HepG2 (cell line): ENCODE measurements around the gene CD300LF. TPM values are rescaled to one million over a fixed set of nuclear protein-coding genes. Genes with fewer than 3 reads are reported as not detected.

Source experiments
- ARHGAP35 ChIP-seq: sonication (generic); formaldehyde crosslinking; IDR thresholded peaks from 2 replicates; pipeline ENCODE4 v1.9.0; 2022; ENCODE audit warnings: mild to moderate bottlenecking, inconsistent platforms, moderate library complexity, missing genetic modification reagents, borderline replicate concordance
- ASH2L ChIP-seq: fragments of 300-600, 200-600 bp; sonication (generic); IDR thresholded peaks from 2 replicates; pipeline ENCODE4 v1.7.0; 2017; ENCODE audit warnings: low read depth, mild to moderate bottlenecking, moderate library complexity, mixed read lengths, low read length; ENCODE audit not compliant: insufficient read length
- BCLAF1 ChIP-seq: fragments of 450-650 bp; IDR thresholded peaks from 2 replicates; pipeline ENCODE4 v1.6.1; 2017; ENCODE audit warnings: mild to moderate bottlenecking
- BHLHE40 ChIP-seq: IDR thresholded peaks from 2 replicates; pipeline ENCODE4 v1.6.1; 2011; ENCODE audit warnings: low read length, improper control_type of control experiment
- DMTF1 ChIP-seq: sonication (generic); formaldehyde crosslinking; IDR thresholded peaks from 2 replicates; pipeline ENCODE4 v1.4.0; 2020; ENCODE audit warnings: mild to moderate bottlenecking, missing genetic modification reagents
- FOSL2 ChIP-seq: sonication (generic); formaldehyde crosslinking; IDR thresholded peaks from 2 replicates; pipeline ENCODE4 v1.4.0; 2020; ENCODE audit warnings: missing genetic modification reagents
- HCFC1 ChIP-seq: fragments of 150-350 bp; IDR thresholded peaks from 2 replicates; pipeline ENCODE4 v1.6.1; 2014; ENCODE audit warnings: low read depth, low read length
- HMGXB4 ChIP-seq, 2 experiments: sonication (generic) in 1 of 2; formaldehyde crosslinking in 1 of 2; IDR thresholded peaks; 2 replicates each; pipeline versions ENCODE4 v1.4.0 to v1.6.1; 2018 to 2020; ENCODE audit warnings: missing genetic modification reagents in 2 of 2, borderline replicate concordance in 1 of 2, low read depth in 1 of 2, mild to moderate bottlenecking in 1 of 2, missing biosample characterization in 1 of 2
- NFYB ChIP-seq: sonication (generic); formaldehyde crosslinking; IDR thresholded peaks from 2 replicates; pipeline ENCODE4 v1.4.0; 2020; ENCODE audit warnings: missing genetic modification reagents
- RARA ChIP-seq: IDR thresholded peaks from 2 replicates; pipeline ENCODE4 v1.6.1; 2016; ENCODE audit warnings: missing genetic modification reagents, missing compliant biosample characterization
- RXRA ChIP-seq: sonication (generic); formaldehyde crosslinking; IDR thresholded peaks from 2 replicates; pipeline ENCODE4 v1.5.1; 2020; ENCODE audit warnings: missing genetic modification reagents
- RXRB ChIP-seq: IDR thresholded peaks from 2 replicates; pipeline ENCODE4 v1.6.1; 2016; ENCODE audit warnings: borderline replicate concordance, missing genetic modification reagents, missing compliant biosample characterization
- SIX1 ChIP-seq: sonication (generic); formaldehyde crosslinking; IDR thresholded peaks from 2 replicates; pipeline ENCODE4 v1.4.0; 2020; ENCODE audit warnings: missing genetic modification reagents, borderline replicate concordance
- ZBTB21 ChIP-seq: sonication (generic); formaldehyde crosslinking; IDR thresholded peaks from 2 replicates; pipeline ENCODE4 v1.4.0; 2020; ENCODE audit warnings: missing genetic modification reagents
- ZBTB42 ChIP-seq: sonication (generic); formaldehyde crosslinking; IDR thresholded peaks from 2 replicates; pipeline ENCODE4 v1.5.0; 2020; ENCODE audit warnings: mild to moderate bottlenecking, missing genetic modification reagents
- ZFYVE20 ChIP-seq: sonication (generic); formaldehyde crosslinking; IDR thresholded peaks from 2 replicates; pipeline ENCODE4 v1.8.0; 2023; ENCODE audit warnings: low read depth, mild to moderate bottlenecking, moderate library complexity, missing genetic modification reagents, borderline replicate concordance
- ZNF18 ChIP-seq: sonication (generic); formaldehyde crosslinking; IDR thresholded peaks from 2 replicates; pipeline ENCODE4 v1.8.0; 2022; ENCODE audit warnings: mild to moderate bottlenecking, missing genetic modification reagents; ENCODE audit not compliant: insufficient replicate concordance
- ZNF629 ChIP-seq: sonication (generic); formaldehyde crosslinking; conservative IDR thresholded peaks from 2 replicates; pipeline ENCODE4 v1.5.0; 2020; ENCODE audit warnings: missing genetic modification reagents
- ZNF724P ChIP-seq: sonication (generic); formaldehyde crosslinking; IDR thresholded peaks from 2 replicates; pipeline ENCODE4 v1.8.0; 2022; ENCODE audit warnings: missing genetic modification reagents, borderline replicate concordance
- ZNF777 ChIP-seq: sonication (generic); formaldehyde crosslinking; IDR thresholded peaks from 2 replicates; pipeline ENCODE4 v1.4.0; 2020; ENCODE audit warnings: missing genetic modification reagents
- ZNF83 ChIP-seq: sonication (generic); formaldehyde crosslinking; IDR thresholded peaks from 2 replicates; pipeline ENCODE4 v1.4.0; 2020; ENCODE audit warnings: missing genetic modification reagents, mild to moderate bottlenecking, borderline replicate concordance
- polyA plus RNA-seq, 8 experiments: library from polyadenylated mRNA; depleted of rRNA in 3 of 8; stranded (reverse) in 7 of 8; unstranded in 1 of 8; fragments of >200 nt; fragmentation: Illumina TruSeq in 4 of 8; extraction: Trizol in 4 of 8; gene quantifications; 2 replicates each; pipeline versions ENCODE4 v1.2.1 to v1.2.3, GENCODE V29; 2011 to 2016; ENCODE audit warnings: low read depth in 4 of 8, missing spikeins in 1 of 8, mixed read lengths in 1 of 8; ENCODE audit not compliant: insufficient read depth in 1 of 8
- total RNA-seq, 5 experiments: library from RNA; depleted of rRNA; stranded (reverse); fragments of >200 nt; fragmentation: Illumina TruSeq; extraction: Trizol; gene quantifications; 2 replicates each; pipeline ENCODE4 v1.2.3, GENCODE V29; 2016; ENCODE audit warnings: low read depth in 1 of 5

The CD300LF gene
- total and polyA plus RNA-seq, 2 of the 13 experiments (the other 11 are each of a cell fraction or from before 2014, with no cell fraction given): not detected

GRCh38 chr17:74749279-74750038 is 36.7 kb upstream of the CD300LF start (continued):
- TF ChIP-seq HMGXB4 (CRISPR knock-in tag; IDR thresholded peaks at IDR 0.05; ENCODE audit: borderline replicate concordance in 1 of 2, low read depth in 1 of 2): peak in 1 of 2 experiments; percentile 49; a peak in 1 of 4 replicates
- no peak for TF ChIP-seq ZNF777 (CRISPR knock-in tag)
- peak; percentile 27; the same call in 1 of the 2 replicates for TF ChIP-seq ZNF83 (CRISPR knock-in tag)
- TF ChIP-seq ZNF18 (CRISPR knock-in tag): peak; percentile 19
- no peak for TF ChIP-seq ZNF629 (CRISPR knock-in tag)
- no peak for TF ChIP-seq ARHGAP35 (CRISPR knock-in tag)
- 0 out of 2 replicates have a peak, but pooled peaks have one; percentile 10 for TF ChIP-seq RXRB
- TF ChIP-seq ZFYVE20 (CRISPR knock-in tag): no peak
- TF ChIP-seq ZBTB21 (CRISPR knock-in tag): no peak
- no peak for TF ChIP-seq RARA
- TF ChIP-seq NFYB (CRISPR knock-in tag): no peak
- peak; percentile 5; the same call in 1 of the 2 replicates for TF ChIP-seq FOSL2 (CRISPR knock-in tag)
- no peak for TF ChIP-seq SIX1 (CRISPR knock-in tag)
- no peak for TF ChIP-seq DMTF1 (CRISPR knock-in tag)
- TF ChIP-seq ZNF724P (CRISPR knock-in tag): no peak
- no peak for TF ChIP-seq RXRA (CRISPR knock-in tag)
- no peak for TF ChIP-seq ASH2L
- no peak for TF ChIP-seq BCLAF1
- TF ChIP-seq BHLHE40: no peak
- no peak for TF ChIP-seq HCFC1
- no peak for TF ChIP-seq ZBTB42
